Hepatic stellate cell (primary cell): ENCODE results near the gene XRRA1.
"Not testable (repeated sequence)": the region's sequence is repeated elsewhere in the genome, so short reads cannot be mapped to it uniquely, and the experiment has no call there.

ENCODE experiments used
- DNase-seq: peaks from one replicate; pipeline ENCODE4 v3.0.0; 2011; ENCODE audit warnings: low spot score

Gene XRRA1

DNA sequence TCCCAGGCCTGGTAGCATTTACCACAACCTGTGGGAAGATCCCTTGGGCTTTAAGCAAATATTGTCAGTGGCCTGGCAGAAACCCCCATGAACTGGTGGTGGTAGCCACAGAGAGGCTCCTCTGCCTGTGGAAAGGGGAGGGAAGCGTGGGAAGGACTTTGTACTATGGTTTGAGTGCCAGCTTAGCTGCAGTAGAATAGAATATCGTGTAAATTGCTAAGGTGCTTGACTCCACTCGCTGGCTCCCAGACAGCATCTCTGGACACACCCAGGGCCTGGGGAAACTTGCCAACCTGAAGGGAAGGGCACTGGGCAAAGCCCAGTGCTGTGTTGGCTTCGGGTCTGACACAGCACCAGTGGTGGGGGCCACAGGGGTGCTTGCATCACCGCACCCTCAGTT, 52.6 kb downstream of the XRRA1 start:
- DNase-seq, result no peak

DNA sequence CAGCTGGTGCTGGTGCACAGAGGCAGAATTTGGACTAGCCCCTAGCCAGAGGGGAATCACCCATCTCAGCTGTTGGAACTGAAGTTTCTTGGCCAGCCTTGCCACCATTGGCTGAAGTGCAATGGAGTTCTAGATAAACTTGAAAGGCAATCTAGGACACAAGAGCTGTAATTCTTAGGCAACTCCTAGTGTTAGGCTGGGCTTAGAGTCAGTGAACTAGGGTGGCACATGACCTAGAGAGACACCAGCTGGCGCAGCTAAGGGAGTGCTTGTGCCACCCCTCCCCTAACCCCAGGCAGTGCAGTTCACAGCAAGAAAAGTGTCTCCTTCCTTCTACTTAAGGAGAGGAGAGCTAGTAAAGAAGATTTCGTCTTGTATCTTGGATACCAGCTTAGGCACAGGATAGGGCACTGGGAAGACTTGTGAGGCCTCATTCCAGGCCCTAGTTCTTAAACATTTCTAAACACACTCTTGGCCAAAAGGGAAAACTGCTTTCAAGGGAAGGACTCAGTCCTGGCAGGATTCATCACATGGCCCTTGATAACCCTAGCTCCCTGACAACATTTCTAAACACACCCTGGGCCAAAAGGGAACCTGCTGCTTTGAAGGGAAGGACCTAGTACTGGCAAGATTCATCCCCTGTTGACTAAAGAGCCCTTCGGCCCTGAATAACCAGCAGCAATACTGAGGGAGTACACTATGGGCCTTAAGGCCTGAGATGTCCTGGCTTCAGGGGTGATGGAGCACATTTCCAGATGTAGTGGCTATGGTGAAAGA, 53.4 kb downstream of the XRRA1 start:
- no peak for DNase-seq

DNA sequence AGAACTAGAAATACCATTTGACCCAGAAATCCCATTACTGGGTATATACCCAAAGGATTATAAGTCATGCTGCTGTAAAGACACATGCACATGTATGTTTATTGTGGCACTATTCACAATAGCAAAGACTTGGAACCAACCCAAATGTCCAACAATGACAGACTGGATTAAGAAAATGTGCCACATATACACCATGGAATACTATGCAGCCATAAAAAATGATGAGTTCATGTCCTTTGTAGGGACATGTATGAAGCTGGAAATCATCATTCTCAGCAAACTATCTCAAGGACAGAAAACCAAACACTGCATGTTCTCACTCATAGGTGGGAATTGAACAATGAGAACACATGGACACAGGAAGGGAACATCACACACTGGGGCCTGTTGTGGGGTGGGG, 55.9 kb downstream of the XRRA1 start:
- not testable (repeated sequence) for DNase-seq

DNA sequence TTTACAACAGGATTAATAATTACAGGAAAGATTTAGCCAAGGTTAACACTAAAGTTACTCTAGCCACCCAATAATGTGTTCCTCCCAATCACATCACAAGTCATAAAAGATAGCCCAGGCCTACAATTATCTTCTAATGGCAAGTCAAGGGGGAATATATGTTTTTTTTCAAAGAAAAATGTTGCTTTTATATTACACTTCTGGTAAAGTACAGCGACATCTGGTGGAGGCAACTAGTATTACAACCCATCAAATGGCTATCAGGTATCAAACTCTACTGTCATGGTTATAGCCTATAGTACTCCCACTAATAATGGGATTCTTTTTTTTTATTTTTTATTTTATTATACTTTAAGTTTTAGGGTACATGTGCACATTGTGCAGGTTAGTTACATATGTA, 71.8 kb downstream of the XRRA1 start:
- no peak for DNase-seq

DNA sequence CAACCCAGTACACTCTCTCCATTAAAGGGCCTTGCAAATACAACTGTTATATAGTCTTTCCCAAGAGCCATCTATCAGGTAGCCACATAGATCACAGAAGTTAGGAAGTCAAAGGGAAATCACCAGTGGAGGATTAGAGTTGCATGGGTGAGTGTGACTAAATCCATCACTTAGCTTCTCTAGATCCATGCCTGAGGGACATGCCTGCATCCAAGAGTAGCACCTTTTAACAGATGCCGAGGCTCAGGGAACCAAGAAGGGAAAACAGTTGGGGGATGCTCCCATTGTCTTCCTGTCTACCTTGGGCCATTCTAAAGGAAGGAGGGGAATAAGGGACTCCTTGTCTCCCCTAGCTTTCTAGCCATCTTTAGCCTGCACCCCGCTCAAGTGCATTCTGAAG, 77.9 kb downstream of the XRRA1 start:
- no peak for DNase-seq

DNA sequence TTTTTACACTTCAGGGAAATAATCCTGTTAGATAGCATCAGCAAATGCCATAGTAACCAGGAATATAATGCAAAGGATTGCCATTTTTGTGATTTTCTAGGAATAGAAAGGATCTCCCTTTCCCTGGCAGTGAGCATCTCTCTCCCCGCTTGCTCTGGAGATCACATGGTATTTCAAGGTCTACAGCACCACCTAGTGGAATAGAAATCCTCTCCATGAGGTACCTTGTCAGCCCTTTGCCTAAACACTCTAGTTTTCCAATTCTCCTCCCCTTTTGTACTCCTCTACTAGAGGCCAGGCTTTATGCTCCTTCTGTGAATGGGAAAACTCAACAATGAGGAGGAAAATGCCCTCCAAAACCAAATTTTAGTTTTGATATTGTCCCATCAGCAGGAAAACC, 78.4 kb downstream of the XRRA1 start:
- DNase-seq, result peak; percentile 55

- DNase-seq, result no peak
These were observed 82.3 kb downstream of the XRRA1 start for GRCh38 chr11:74866557-74866956.

GRCh38 chr11:74863410-74863809, 85.5 kb downstream of the XRRA1 start:
- no peak for DNase-seq

- DNase-seq, result no peak
These were observed 88.1 kb downstream of the XRRA1 start for GRCh38 chr11:74860743-74861142.

GRCh38 chr11:74853223-74853622, 95.7 kb downstream of the XRRA1 start:
- no peak for DNase-seq

DNA sequence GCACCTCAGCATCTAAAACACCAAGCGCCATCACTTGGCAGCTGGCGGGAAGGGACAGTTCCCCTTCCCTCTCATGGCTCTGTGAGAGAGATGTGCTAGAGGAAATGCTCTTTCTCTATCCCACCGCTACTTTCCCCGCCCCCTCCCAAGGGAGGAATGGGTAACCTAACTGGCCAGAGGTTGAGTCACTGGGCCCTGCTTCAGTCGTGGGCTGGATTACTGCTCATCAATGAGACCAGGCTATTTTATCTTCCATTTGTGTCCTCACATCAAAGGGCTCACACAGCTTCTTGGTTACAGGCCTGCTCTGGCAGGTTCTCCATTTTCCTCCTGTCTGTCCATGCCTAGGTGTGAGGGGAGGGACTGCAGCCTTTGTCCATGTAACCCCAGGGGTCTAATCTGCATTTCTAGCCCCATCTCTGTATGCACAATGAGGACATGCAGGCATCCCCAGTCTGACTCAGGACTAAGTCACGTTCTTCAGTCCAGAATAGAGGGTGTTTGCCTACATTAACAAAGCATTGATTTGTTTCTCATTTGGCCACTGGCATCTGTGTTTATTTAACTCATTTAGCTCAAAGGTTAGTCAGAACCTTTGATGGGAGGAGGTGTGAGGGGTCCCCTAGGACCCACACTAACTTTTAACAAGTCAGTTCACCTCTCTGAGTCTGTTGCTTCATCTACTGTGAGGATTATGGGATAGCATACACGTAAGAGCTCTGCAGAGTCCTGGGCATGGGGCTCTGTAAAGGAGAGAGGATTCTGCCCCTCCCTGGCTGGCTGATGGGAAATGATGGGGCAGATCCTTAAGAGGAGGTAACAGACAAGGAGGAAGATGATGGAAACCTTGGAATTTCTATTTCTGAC, 99.1 kb downstream of the XRRA1 start:
- DNase-seq, result peak; percentile 73

DNA sequence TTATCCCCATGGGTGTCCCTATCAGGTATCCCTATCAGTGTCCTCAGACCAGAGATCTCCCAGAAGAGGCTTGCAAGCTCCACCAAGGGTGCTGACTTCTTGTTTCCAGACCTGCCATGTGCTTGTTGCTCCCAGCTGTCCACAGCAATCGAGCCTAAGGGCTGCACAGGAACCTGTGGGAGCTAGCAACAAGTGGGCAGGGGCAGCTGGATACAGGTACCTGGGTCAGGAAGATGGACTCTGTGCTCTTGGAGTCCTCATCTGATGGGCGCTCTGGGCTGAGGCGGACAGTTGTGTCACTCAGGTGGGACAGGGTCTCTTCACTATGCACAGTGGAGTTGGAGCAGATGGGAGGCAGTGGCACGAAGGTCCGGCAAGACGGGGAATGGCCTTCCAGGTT, 101.0 kb downstream of the XRRA1 start:
- DNase-seq, result no peak

GRCh38 chr11:74847395-74847794, 101.5 kb downstream of the XRRA1 start:
- no peak for DNase-seq

DNA sequence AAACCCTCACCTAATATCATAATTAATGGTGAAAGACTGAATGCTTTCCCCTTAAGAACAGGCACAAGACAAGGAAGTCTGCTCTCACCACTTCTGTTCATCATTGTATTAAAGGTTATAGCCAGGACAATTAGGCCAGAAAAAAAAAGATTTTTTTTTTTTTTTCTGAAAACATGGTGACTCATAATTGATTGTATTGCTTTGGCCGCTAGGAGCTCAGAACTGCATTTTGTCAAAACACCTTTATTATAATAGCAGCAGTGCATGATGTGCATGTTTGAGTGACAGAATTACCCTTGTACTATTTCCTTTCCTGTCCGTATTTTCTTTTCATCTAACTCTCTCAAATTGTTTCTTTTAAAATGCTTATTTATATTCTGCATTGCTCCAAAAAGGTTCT, 102.1 kb downstream of the XRRA1 start:
- DNase-seq, result no peak

GRCh38 chr11:74845978-74846517, 102.8 kb downstream of the XRRA1 start:
- no peak for DNase-seq

GRCh38 chr11:74844865-74845264, 104.0 kb downstream of the XRRA1 start:
- DNase-seq, result no peak

DNA sequence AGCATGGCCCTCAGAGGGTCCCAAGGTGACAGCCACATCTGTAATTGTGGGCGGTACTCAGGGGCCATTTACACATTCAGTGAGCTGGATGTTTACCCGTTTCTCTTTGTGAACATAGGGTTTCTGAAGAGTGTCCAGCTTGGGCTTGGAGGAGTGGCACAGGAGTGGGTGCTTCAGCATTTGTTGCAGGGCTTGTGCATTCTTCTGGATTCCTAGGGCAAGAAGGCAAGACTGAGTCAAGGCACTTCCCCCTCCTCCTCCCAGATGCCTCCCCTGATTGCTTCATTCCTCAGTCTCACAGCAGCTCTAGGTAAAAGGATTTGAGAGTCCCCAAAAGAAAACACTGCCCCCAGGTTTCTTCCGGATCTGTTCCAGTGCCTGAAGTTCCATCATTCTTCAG, 104.8 kb downstream of the XRRA1 start:
- no peak for DNase-seq

- no peak for DNase-seq
These were observed 105.9 kb downstream of the XRRA1 start for GRCh38 chr11:74842967-74843366.

GRCh38 chr11:74840486-74840885, 108.4 kb downstream of the XRRA1 start:
- no peak for DNase-seq

DNA sequence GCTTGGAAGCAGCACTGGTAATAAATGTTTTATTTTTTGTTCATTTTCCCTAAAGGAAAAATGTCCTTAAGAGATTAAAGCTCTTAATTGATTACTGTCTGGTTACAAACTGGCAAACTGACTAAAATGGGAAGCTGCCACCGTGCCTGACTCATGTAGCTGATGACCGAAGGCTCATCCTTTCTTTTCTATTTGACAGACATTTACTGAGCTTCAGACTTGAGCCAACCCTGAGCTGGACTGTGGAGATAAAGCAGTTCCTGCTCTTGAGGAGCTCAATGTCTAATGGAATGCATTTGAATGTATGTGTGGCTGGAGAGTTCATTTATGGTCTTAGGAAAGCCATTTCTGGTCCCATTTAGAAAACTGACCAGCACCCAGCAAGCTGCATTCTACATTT, 108.9 kb downstream of the XRRA1 start:
- DNase-seq, result no peak

GRCh38 chr11:74839446-74839845, 109.4 kb downstream of the XRRA1 start:
- DNase-seq, result no peak

GRCh38 chr11:74838188-74838587, 110.7 kb downstream of the XRRA1 start:
- DNase-seq, result no peak

DNA sequence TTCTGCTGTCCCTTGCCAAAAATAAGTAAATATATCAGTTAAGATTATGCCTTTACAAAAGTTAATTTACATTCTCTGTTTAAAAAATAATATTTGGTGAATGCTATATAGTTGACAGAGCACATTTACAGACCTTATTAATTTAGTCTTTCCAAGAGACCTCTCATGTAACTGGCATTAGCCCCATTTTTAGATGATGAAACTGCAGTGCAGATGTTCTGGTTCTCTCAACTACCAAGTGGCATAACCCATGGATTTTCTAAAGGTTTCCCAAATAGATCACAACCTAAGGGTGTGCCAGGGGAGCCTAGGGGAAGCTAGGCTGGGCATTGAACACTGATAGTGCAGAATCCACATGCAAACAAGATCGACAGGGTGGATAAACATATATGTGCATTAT, 111.7 kb downstream of the XRRA1 start:
- DNase-seq, result no peak
